Liver (tissue), 9 donors: ENCODE measurements around the gene RNF214. TPM values are rescaled to one million over a fixed set of nuclear protein-coding genes. Genes with fewer than 3 reads are reported as not detected.

Experiments used
- DNase-seq: peaks from one replicate; pipeline ENCODE4 v3.0.0-alpha.2; 2017; ENCODE audit warnings: low spot score
- H3K27ac ChIP-seq, 2 donors: one replicate each; pipeline ENCODE4 v1.7.0; 2013; ENCODE audit warnings: inconsistent platforms in 2 of 2, low read length in 2 of 2, control low read depth in 1 of 2, low read depth in 1 of 2, mild to moderate bottlenecking in 1 of 2
- H3K27me3 ChIP-seq, 4 donors: one replicate each; pipeline versions ENCODE4 v1.6.1 to v1.7.0; 2013; ENCODE audit warnings: low read length in 3 of 4, inconsistent platforms in 1 of 4, mild to moderate bottlenecking in 1 of 4, moderate library complexity in 1 of 4; ENCODE audit not compliant: control insufficient read depth in 4 of 4, insufficient read depth in 4 of 4
- H3K36me3 ChIP-seq, 4 donors: one replicate each; pipeline versions ENCODE4 v1.6.1 to v1.7.0; 2013; ENCODE audit warnings: low read length in 3 of 4, mild to moderate bottlenecking in 3 of 4, low read depth in 1 of 4, moderate library complexity in 1 of 4; ENCODE audit not compliant: control insufficient read depth in 4 of 4, insufficient read depth in 3 of 4
- H3K4me1 ChIP-seq, 4 donors: one replicate each; pipeline versions ENCODE4 v1.6.1 to v1.7.0; 2013; ENCODE audit warnings: low read length in 3 of 4, mild to moderate bottlenecking in 3 of 4, moderate library complexity in 1 of 4; ENCODE audit not compliant: control insufficient read depth in 4 of 4, insufficient read depth in 4 of 4
- H3K4me3 ChIP-seq, 3 donors: one replicate each; pipeline versions ENCODE4 v1.6.1 to v1.7.0; 2013; ENCODE audit warnings: low read length in 3 of 3, control low read depth in 1 of 3, low read depth in 1 of 3, mild to moderate bottlenecking in 1 of 3
- H3K9ac ChIP-seq, 2 donors: one replicate each; pipeline ENCODE4 v1.7.0; 2013; ENCODE audit warnings: low read length in 2 of 2, mild to moderate bottlenecking in 2 of 2, moderate library complexity in 2 of 2, control low read depth in 1 of 2, low read depth in 1 of 2
- H3K9me3 ChIP-seq, 4 donors: one replicate each; pipeline versions ENCODE4 v1.6.1 to v1.7.0; 2013; ENCODE audit warnings: low read length in 3 of 4; ENCODE audit not compliant: control insufficient read depth in 4 of 4
- FOXA2 ChIP-seq: IDR thresholded peaks from 2 replicates; pipeline ENCODE4 v1.6.1; 2016; ENCODE audit warnings: antibody characterized with exemption
- GABPA ChIP-seq, 2 donors: IDR thresholded peaks in 1 of 2; conservative IDR thresholded peaks in 1 of 2; 2 replicates each; pipeline ENCODE4 v1.6.1; 2016; ENCODE audit warnings: antibody characterized with exemption in 2 of 2, mild to moderate bottlenecking in 1 of 2, moderate library complexity in 1 of 2
- HNF4A ChIP-seq, 2 donors: conservative IDR thresholded peaks; 2 replicates each; pipeline ENCODE4 v1.6.1; 2016; ENCODE audit warnings: antibody characterized with exemption in 2 of 2, mild to moderate bottlenecking in 2 of 2
- HNF4G ChIP-seq: IDR thresholded peaks from 2 replicates; pipeline ENCODE4 v1.6.1; 2016; ENCODE audit warnings: antibody characterized with exemption
- JUND ChIP-seq, 2 donors: IDR thresholded peaks; 2 replicates each; pipeline ENCODE4 v1.6.1; 2016; ENCODE audit warnings: antibody characterized with exemption in 2 of 2
- NR2F2 ChIP-seq: IDR thresholded peaks from 2 replicates; pipeline ENCODE4 v1.6.1; 2016; ENCODE audit warnings: antibody characterized with exemption
- RAD21 ChIP-seq, 2 donors: IDR thresholded peaks; 2 replicates each; pipeline ENCODE4 v1.6.1; 2016; ENCODE audit warnings: antibody characterized with exemption in 2 of 2, mild to moderate bottlenecking in 2 of 2
- SP1 ChIP-seq: IDR thresholded peaks from 2 replicates; pipeline ENCODE4 v1.6.1; 2018; ENCODE audit warnings: antibody characterized with exemption, mild to moderate bottlenecking
- YY1 ChIP-seq: IDR thresholded peaks from 2 replicates; pipeline ENCODE4 v1.6.1; 2016; ENCODE audit warnings: antibody characterized with exemption, mild to moderate bottlenecking
- ZBTB33 ChIP-seq: IDR thresholded peaks from 2 replicates; pipeline ENCODE4 v1.6.1; 2016; ENCODE audit warnings: antibody characterized with exemption
- WGBS: extraction: QIAGEN DNeasy Blood & Tissue Kit; methylation state at CpG from one replicate; pipeline ENCODE4 v1.1.7; 2013; 5-methylcytosine and 5-hydroxymethylcytosine counted together
- polyA plus RNA-seq, 2 donors: library from polyadenylated mRNA; stranded (reverse) in 1 of 2; unstranded in 1 of 2; fragments of 200-250 nt in 1 of 2; fragments of >200 nt in 1 of 2; fragmentation: Nextera tagmentation in 1 of 2; extraction: Ambion mirVana in 1 of 2; gene quantifications; one replicate each; pipeline versions ENCODE4 v1.2.1 to v1.2.3, GENCODE V29; 2013 to 2015
- total RNA-seq, 2 donors: library from RNA; depleted of rRNA; stranded (reverse); fragments of >200 nt; gene quantifications; one replicate each; pipeline ENCODE4 v1.2.3, GENCODE V29; 2014
- TF ChIP-seq, protein P1 (sequence below): IDR thresholded peaks from 2 replicates; pipeline ENCODE4 v1.6.1; 2016; ENCODE audit warnings: antibody characterized with exemption, mild to moderate bottlenecking
- TF ChIP-seq, protein P2 (sequence below): IDR thresholded peaks from 2 replicates; pipeline ENCODE4 v1.6.1; 2016; ENCODE audit warnings: antibody characterized with exemption
- TF ChIP-seq, protein P3 (sequence below): IDR thresholded peaks from 2 replicates; pipeline ENCODE4 v1.6.1; 2016; ENCODE audit warnings: antibody characterized with exemption
- donor health status: healthy.
- donor health status: healthy.
- donor health status: healthy.
- donor health status: healthy.
- donor health status: healthy.

The RNF214 gene
- total and polyA plus RNA-seq, 4 donors = 4.6 to 6.2 (median 6.0) TPM

DNA sequence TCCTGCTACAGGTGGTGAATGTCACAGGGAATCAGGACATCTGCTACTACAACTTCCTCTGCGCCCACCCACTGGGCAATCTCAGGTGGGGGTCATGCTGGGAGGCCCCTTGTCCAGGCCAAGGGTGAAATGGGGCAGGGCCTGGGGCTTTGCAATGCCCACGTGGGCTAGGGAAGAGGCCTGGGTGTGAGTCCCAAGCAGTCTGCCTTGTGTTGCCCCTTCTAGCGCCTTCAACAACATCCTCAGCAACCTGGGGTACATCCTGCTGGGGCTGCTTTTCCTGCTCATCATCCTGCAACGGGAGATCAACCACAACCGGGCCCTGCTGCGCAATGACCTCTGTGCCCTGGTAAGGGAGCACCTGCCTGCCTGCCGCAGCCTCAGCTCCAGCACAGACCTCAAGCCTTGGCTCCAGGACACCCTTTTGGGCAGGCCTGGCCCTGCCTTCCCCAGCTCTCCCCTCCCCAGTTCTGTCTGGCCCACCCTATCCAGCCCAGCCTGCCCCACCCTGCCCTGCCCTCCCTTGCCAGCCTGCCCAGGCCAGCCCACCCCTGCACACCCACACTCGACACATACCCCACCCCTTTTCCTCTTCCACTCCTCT, 42.4 kb upstream of the RNF214 start:
- H3K4me3 ChIP-seq = no peak overlapping the region
- H3K27ac ChIP-seq = no peak overlapping the region
- H3K4me1 ChIP-seq = peaks cover 0 to 3% (median 0%) of the 10 kb centered on the region in 4 donors
- TF ChIP-seq FOXA2 = no peak
- TF ChIP-seq NR2F2 = no peak
- WGBS = 88% methylated on average over 8 of the region's 8 CpGs
- peaks cover 13 to 77% (median 20%) of the 10 kb centered on the region in 4 donors for H3K36me3 ChIP-seq
- H3K9ac ChIP-seq = no peak overlapping the region
- no peaks in the 10 kb centered on the region for H3K27me3 ChIP-seq
- DNase-seq = no peak
- H3K9me3 ChIP-seq = no peaks in the 10 kb centered on the region

DNA sequence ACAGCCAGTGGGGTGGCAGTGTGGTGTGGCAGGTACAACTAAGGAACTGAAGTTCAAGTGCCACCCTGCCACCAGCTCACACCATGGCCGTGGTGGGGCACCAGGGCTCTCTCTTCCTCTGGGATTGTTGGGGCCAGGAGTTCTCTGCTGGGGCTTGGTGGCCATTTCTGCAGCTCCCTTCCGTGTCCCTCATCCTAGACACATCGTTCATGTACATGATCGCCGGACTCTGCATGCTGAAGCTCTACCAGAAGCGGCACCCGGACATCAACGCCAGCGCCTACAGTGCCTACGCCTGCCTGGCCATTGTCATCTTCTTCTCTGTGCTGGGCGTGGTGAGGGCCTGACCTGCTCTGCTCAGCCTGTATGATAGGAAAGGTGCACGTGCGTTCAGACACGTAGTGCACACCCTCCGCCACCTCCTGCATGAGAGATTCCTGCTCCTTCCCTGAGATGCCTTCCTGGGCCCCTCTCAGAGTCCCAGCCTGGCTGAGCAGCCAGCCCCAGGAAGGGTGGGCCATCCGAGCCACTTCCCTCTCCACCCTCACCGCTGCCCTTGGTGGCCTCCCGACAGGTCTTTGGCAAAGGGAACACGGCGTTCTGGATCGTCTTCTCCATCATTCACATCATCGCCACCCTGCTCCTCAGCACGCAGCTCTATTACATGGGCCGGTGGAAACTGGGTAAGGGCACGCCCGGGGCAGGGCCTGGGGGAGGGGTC, 40.6 kb upstream of the RNF214 start:
- WGBS = 96% methylated on average over 26 of the region's 26 CpGs
- Histone ChIP-seq H3K27ac (no peak overlapping the region), H3K4me3 (no peak overlapping the region), H3K4me1 (peaks cover 0 to 3% (median 0%) of the 10 kb centered on the region in 4 donors), H3K9ac (no peak overlapping the region), H3K36me3 (peaks cover 16 to 74% (median 26%) of the 10 kb centered on the region in 4 donors), H3K9me3 (no peaks in the 10 kb centered on the region), H3K27me3 (no peaks in the 10 kb centered on the region)
- no peak for DNase-seq
- TF ChIP-seq YY1 (no peak), SP1 (no peak), FOXA2 (no peak), GABPA (IDR thresholded peaks at IDR 0.05 in 1 of 2, conservative IDR thresholded peaks at IDR 0.05 in 1 of 2) (no peak), JUND (IDR thresholded peaks at IDR 0.05) (no peak)
- TF ChIP-seq, protein P1, sequence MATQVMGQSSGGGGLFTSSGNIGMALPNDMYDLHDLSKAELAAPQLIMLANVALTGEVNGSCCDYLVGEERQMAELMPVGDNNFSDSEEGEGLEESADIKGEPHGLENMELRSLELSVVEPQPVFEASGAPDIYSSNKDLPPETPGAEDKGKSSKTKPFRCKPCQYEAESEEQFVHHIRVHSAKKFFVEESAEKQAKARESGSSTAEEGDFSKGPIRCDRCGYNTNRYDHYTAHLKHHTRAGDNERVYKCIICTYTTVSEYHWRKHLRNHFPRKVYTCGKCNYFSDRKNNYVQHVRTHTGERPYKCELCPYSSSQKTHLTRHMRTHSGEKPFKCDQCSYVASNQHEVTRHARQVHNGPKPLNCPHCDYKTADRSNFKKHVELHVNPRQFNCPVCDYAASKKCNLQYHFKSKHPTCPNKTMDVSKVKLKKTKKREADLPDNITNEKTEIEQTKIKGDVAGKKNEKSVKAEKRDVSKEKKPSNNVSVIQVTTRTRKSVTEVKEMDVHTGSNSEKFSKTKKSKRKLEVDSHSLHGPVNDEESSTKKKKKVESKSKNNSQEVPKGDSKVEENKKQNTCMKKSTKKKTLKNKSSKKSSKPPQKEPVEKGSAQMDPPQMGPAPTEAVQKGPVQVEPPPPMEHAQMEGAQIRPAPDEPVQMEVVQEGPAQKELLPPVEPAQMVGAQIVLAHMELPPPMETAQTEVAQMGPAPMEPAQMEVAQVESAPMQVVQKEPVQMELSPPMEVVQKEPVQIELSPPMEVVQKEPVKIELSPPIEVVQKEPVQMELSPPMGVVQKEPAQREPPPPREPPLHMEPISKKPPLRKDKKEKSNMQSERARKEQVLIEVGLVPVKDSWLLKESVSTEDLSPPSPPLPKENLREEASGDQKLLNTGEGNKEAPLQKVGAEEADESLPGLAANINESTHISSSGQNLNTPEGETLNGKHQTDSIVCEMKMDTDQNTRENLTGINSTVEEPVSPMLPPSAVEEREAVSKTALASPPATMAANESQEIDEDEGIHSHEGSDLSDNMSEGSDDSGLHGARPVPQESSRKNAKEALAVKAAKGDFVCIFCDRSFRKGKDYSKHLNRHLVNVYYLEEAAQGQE = no peak
- TF ChIP-seq, protein P2, sequence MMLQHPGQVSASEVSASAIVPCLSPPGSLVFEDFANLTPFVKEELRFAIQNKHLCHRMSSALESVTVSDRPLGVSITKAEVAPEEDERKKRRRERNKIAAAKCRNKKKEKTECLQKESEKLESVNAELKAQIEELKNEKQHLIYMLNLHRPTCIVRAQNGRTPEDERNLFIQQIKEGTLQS = no peak

GRCh38 chr11:117192401-117192875, 40.0 kb upstream of the RNF214 start:
- WGBS = 96% methylated on average over 17 of the region's 17 CpGs
- H3K27ac ChIP-seq = no peak overlapping the region
- peaks cover 16 to 68% (median 24%) of the 10 kb centered on the region in 4 donors for H3K36me3 ChIP-seq
- no peak for DNase-seq
- H3K27me3 ChIP-seq = no peaks in the 10 kb centered on the region
- no peaks in the 10 kb centered on the region for H3K9me3 ChIP-seq
- H3K4me1 ChIP-seq = peaks cover 0 to 3% (median 0%) of the 10 kb centered on the region in 4 donors
- H3K9ac ChIP-seq = no peak overlapping the region
- no peak overlapping the region for H3K4me3 ChIP-seq
- TF ChIP-seq HNF4G (no peak), JUND (IDR thresholded peaks at IDR 0.05) (no peak), FOXA2 (no peak), HNF4A (conservative IDR thresholded peaks at IDR 0.05) (no peak), YY1 (no peak), SP1 (no peak), ZBTB33 (no peak), RAD21 (IDR thresholded peaks at IDR 0.05) (no peak)
- TF ChIP-seq, protein P3, sequence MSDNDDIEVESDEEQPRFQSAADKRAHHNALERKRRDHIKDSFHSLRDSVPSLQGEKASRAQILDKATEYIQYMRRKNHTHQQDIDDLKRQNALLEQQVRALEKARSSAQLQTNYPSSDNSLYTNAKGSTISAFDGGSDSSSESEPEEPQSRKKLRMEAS = no peak
- TF ChIP-seq, protein P1 = no peak
